Neuronal stem cell (in vitro differentiated cells): Measurements from ENCODE around the gene KCNT2.
A peak's percentile ranks its signal among the peaks of the same experiment; 100 is the strongest.
"Not testable (repeated sequence)": the region's sequence is repeated elsewhere in the genome, so short reads cannot be mapped to it uniquely, and the experiment has no call there.

Experiments used
- DNase-seq: peaks from one replicate; pipeline ENCODE4 v3.0.0-alpha.2; 2013; ENCODE audit warnings: low spot score
- H2AFZ ChIP-seq: one replicate; pipeline ENCODE4 v1.6.1; 2013; ENCODE audit warnings: mild to moderate bottlenecking, low read length, inconsistent platforms
- H2AK5ac ChIP-seq: 2 replicates; pipeline ENCODE4 v1.6.1; 2013; ENCODE audit warnings: low read depth, mild to moderate bottlenecking, inconsistent platforms, low read length, moderate library complexity, mixed read lengths
- H2BK120ac ChIP-seq: 2 replicates; pipeline ENCODE4 v1.6.1; 2013; ENCODE audit warnings: low read depth, mild to moderate bottlenecking, inconsistent platforms, low read length, moderate library complexity, mixed read lengths
- H2BK12ac ChIP-seq: one replicate; pipeline ENCODE4 v1.6.1; 2013; ENCODE audit warnings: low read length, inconsistent platforms
- H2BK15ac ChIP-seq: 2 replicates; pipeline ENCODE4 v1.6.1; 2013; ENCODE audit warnings: mild to moderate bottlenecking, low read length, inconsistent platforms, mixed read lengths
- H2BK5ac ChIP-seq: one replicate; pipeline ENCODE4 v1.6.1; 2013; ENCODE audit warnings: inconsistent platforms, mild to moderate bottlenecking, low read length, moderate library complexity
- H3K14ac ChIP-seq: one replicate; pipeline ENCODE4 v1.6.1; 2013; ENCODE audit warnings: low read length, inconsistent platforms
- H3K18ac ChIP-seq: 2 replicates; pipeline ENCODE4 v1.6.1; 2013; ENCODE audit warnings: low read length, inconsistent platforms
- H3K23ac ChIP-seq: 2 replicates; pipeline ENCODE4 v1.6.1; 2013; ENCODE audit warnings: low read depth, mild to moderate bottlenecking, mixed read lengths, low read length, inconsistent platforms; ENCODE audit not compliant: poor library complexity
- H3K27ac ChIP-seq: replicated peaks from 3 replicates; pipeline ENCODE4 v1.5.1; 2013; ENCODE audit warnings: low read length, inconsistent platforms
- H3K27me3 ChIP-seq, 3 experiments: 2 replicates each; pipeline ENCODE4 v1.6.1; 2013; ENCODE audit warnings: low read length in 3 of 3, mild to moderate bottlenecking in 2 of 3, inconsistent platforms in 1 of 3, low read depth in 1 of 3, mixed read lengths in 1 of 3, moderate library complexity in 1 of 3; ENCODE audit not compliant: control insufficient read depth in 3 of 3, insufficient read depth in 3 of 3
- H3K36me3 ChIP-seq, 2 donors: replicated peaks in 1 of 2; 2 replicates each; pipeline ENCODE4 v1.6.1; 2013; ENCODE audit warnings: low read length in 2 of 2; ENCODE audit not compliant: control insufficient read depth in 2 of 2, insufficient read depth in 2 of 2
- H3K4ac ChIP-seq: 2 replicates; pipeline ENCODE4 v1.6.1; 2013; ENCODE audit warnings: inconsistent platforms, mild to moderate bottlenecking, low read length, moderate library complexity
- H3K4me1 ChIP-seq, 2 donors: 1 replicate in 1 of 2; 2 replicates in 1 of 2; pipeline ENCODE4 v1.6.1; 2013; ENCODE audit warnings: low read length in 2 of 2, low read depth in 1 of 2; ENCODE audit not compliant: control insufficient read depth in 2 of 2, insufficient read depth in 1 of 2
- H3K4me2 ChIP-seq: one replicate; pipeline ENCODE4 v1.6.1; 2013; ENCODE audit warnings: mild to moderate bottlenecking, low read length, inconsistent platforms; ENCODE audit not compliant: insufficient read depth, poor library complexity, severe bottlenecking
- H3K4me3 ChIP-seq, 2 donors: 2 replicates each; pipeline ENCODE4 v1.5.1; 2013; ENCODE audit warnings: low read length in 2 of 2, mild to moderate bottlenecking in 2 of 2, inconsistent platforms in 1 of 2, moderate library complexity in 1 of 2
- H3K79me1 ChIP-seq: one replicate; pipeline ENCODE4 v1.6.1; 2013; ENCODE audit warnings: low read depth, mild to moderate bottlenecking, inconsistent platforms, low read length, moderate library complexity
- H3K9ac ChIP-seq: one replicate; pipeline ENCODE4 v1.6.1; 2013; ENCODE audit warnings: mild to moderate bottlenecking, low read depth, low read length, inconsistent platforms; ENCODE audit not compliant: poor library complexity
- H3K9me3 ChIP-seq, 2 donors: replicated peaks in 1 of 2; 2 replicates each; pipeline versions ENCODE3 to v1.6.1; 2013; ENCODE audit warnings: low read length in 2 of 2, mild to moderate bottlenecking in 2 of 2, inconsistent platforms in 1 of 2, low read depth in 1 of 2, mixed read lengths in 1 of 2, moderate library complexity in 1 of 2; ENCODE audit not compliant: control insufficient read depth in 2 of 2, insufficient read depth in 1 of 2
- H4K8ac ChIP-seq: one replicate; pipeline ENCODE4 v1.6.1; 2013; ENCODE audit warnings: low read depth, mild to moderate bottlenecking, inconsistent platforms, low read length, moderate library complexity
- H4K91ac ChIP-seq: one replicate; pipeline ENCODE4 v1.6.1; 2013; ENCODE audit warnings: low read length, low read depth, mild to moderate bottlenecking, inconsistent platforms; ENCODE audit not compliant: poor library complexity
- WGBS, 2 donors: extraction: QIAGEN DNeasy Blood & Tissue Kit; methylation state at CpG; one replicate each; pipeline ENCODE4 v1.1.7; 2013; ENCODE audit warnings: missing lambda C conversion rate in 2 of 2, mixed read lengths in 1 of 2; ENCODE audit not compliant: insufficient read length in 2 of 2, insufficient replicate concordance in 1 of 2; ENCODE audit errors: extremely low coverage in 2 of 2; 5-methylcytosine and 5-hydroxymethylcytosine counted together

Gene KCNT2

GRCh38 chr1:196515904-196516303 is 92.3 kb downstream of the KCNT2 start:
- Histone ChIP-seq H3K14ac (peak overlapping the region; percentile 87), H3K27ac (no peak overlapping the region), H3K36me3 (no peaks in the 10 kb centered on the region), H2BK120ac (no peak overlapping the region), H3K9me3 (peaks cover 0 to 7% of the 10 kb centered on the region in 2 donors), H3K23ac (no peak overlapping the region), H4K91ac (no peak overlapping the region), H3K18ac (peak overlapping the region; percentile 13), H4K8ac (no peak overlapping the region), H3K27me3 (no peaks in the 10 kb centered on the region), H2BK15ac (no peak overlapping the region), H2AK5ac (no peak overlapping the region), H3K4me1 (no peaks in the 10 kb centered on the region), H3K79me1 (no peaks in the 10 kb centered on the region), H3K4me3 (no peak overlapping the region), H2BK5ac (peak overlapping the region; percentile 80), H3K4ac (no peak overlapping the region), H2BK12ac (no peak overlapping the region), H3K4me2 (no peak overlapping the region), H3K9ac (no peak overlapping the region), H2AFZ (no peak overlapping the region)
- DNase-seq = no peak
- WGBS, 2 donors = no CpG with 5 or more reads among the region's 2 CpGs

GRCh38 chr1:196513821-196514220 is 94.4 kb downstream of the KCNT2 start:
- no peak overlapping the region for H2AFZ ChIP-seq
- no CpG with 5 or more reads among the region's 2 CpGs for WGBS, 2 donors

GRCh38 chr1:196510451-196510850 is 97.8 kb downstream of the KCNT2 start:
- Histone ChIP-seq H3K9ac (no peak overlapping the region), H3K36me3 (no peaks in the 10 kb centered on the region), H3K14ac (no peak overlapping the region), H3K9me3 (no peaks in the 10 kb centered on the region), H2AK5ac (no peak overlapping the region), H3K27ac (no peak overlapping the region), H4K8ac (no peak overlapping the region), H4K91ac (no peak overlapping the region), H3K79me1 (no peaks in the 10 kb centered on the region), H3K4me2 (no peak overlapping the region), H3K18ac (no peak overlapping the region), H3K4ac (no peak overlapping the region), H2AFZ (no peak overlapping the region), H3K27me3 (no peaks in the 10 kb centered on the region), H3K4me1 (no peaks in the 10 kb centered on the region), H2BK120ac (no peak overlapping the region), H3K23ac (no peak overlapping the region), H2BK15ac (no peak overlapping the region), H3K4me3 (no peak overlapping the region), H2BK5ac (no peak overlapping the region), H2BK12ac (no peak overlapping the region)
- WGBS, 2 donors = no CpG with 5 or more reads among the region's 1 CpG
- no peak for DNase-seq

More at GRCh38 chr1:196513821-196514220, 94.4 kb downstream of the KCNT2 start:
- peaks cover 0 to 7% of the 10 kb centered on the region in 2 donors for H3K9me3 ChIP-seq
- H2BK120ac ChIP-seq = no peak overlapping the region
- H4K8ac ChIP-seq = no peak overlapping the region
- no peak overlapping the region for H3K4ac ChIP-seq
- no peak overlapping the region for H3K23ac ChIP-seq
- no peak overlapping the region for H3K18ac ChIP-seq
- H3K14ac ChIP-seq = no peak overlapping the region
- H2AK5ac ChIP-seq = no peak overlapping the region
- no peak overlapping the region for H3K4me2 ChIP-seq
- no peak overlapping the region for H2BK5ac ChIP-seq
- no peak overlapping the region for H3K27ac ChIP-seq
- H2BK15ac ChIP-seq = no peak overlapping the region
- H4K91ac ChIP-seq = no peak overlapping the region
- no peak overlapping the region for H3K9ac ChIP-seq
- no peak overlapping the region for H2BK12ac ChIP-seq
- H3K27me3 ChIP-seq = no peaks in the 10 kb centered on the region
- no peak overlapping the region for H3K4me3 ChIP-seq
- DNase-seq = no peak
- no peaks in the 10 kb centered on the region for H3K36me3 ChIP-seq
- H3K79me1 ChIP-seq = no peaks in the 10 kb centered on the region
- H3K4me1 ChIP-seq = no peaks in the 10 kb centered on the region

- H3K4me1 ChIP-seq, H4K91ac ChIP-seq, H2BK120ac ChIP-seq, H3K36me3 ChIP-seq, H3K4me2 ChIP-seq, DNase-seq, H3K4ac ChIP-seq, H2BK15ac ChIP-seq, H3K4me3 ChIP-seq, H4K8ac ChIP-seq, H2AK5ac ChIP-seq, H3K27me3 ChIP-seq, H3K79me1 ChIP-seq, H2BK5ac ChIP-seq, H3K9me3 ChIP-seq, H2BK12ac ChIP-seq, H3K27ac ChIP-seq, H2AFZ ChIP-seq, H3K9ac ChIP-seq, H3K18ac ChIP-seq, H3K14ac ChIP-seq, H3K23ac ChIP-seq: not testable (repeated sequence)
- no CpG with 5 or more reads among the region's 1 CpG for WGBS, 2 donors
These were observed 104.0 kb downstream of the KCNT2 start for GRCh38 chr1:196504224-196504623.
